Endothelial cell (in vitro differentiated cells): Measurements from ENCODE around the gene FOXL1. TPM values are rescaled to one million over a fixed set of nuclear protein-coding genes. Genes with fewer than 3 reads are reported as not detected.

ENCODE experiments used
- DNase-seq: peaks from one replicate; pipeline ENCODE4 v3.0.0; 2021; ENCODE audit warnings: low spot score
- H3K27ac Mint-ChIP-seq: one replicate; pipeline ENCODE4 v1.8.0; 2021; ENCODE audit warnings: mixed read lengths, inconsistent platforms; ENCODE audit not compliant: unreplicated experiment
- H3K27me3 Mint-ChIP-seq: one replicate; pipeline ENCODE4 v1.8.0; 2021; ENCODE audit warnings: mild to moderate bottlenecking, moderate library complexity, mixed read lengths, inconsistent platforms; ENCODE audit not compliant: unreplicated experiment
- H3K36me3 Mint-ChIP-seq: one replicate; pipeline ENCODE4 v1.8.0; 2021; ENCODE audit warnings: mild to moderate bottlenecking, low read depth, mixed read lengths, inconsistent platforms; ENCODE audit not compliant: unreplicated experiment
- H3K4me1 Mint-ChIP-seq: one replicate; pipeline ENCODE4 v1.8.0; 2021; ENCODE audit warnings: mild to moderate bottlenecking, mixed read lengths, inconsistent platforms; ENCODE audit not compliant: unreplicated experiment
- H3K4me3 Mint-ChIP-seq: one replicate; pipeline ENCODE4 v1.8.0; 2021; ENCODE audit warnings: mild to moderate bottlenecking, mixed read lengths, inconsistent platforms; ENCODE audit not compliant: unreplicated experiment
- H3K9me3 Mint-ChIP-seq: one replicate; pipeline ENCODE4 v1.8.0; 2021; ENCODE audit warnings: mixed read lengths, inconsistent platforms; ENCODE audit not compliant: unreplicated experiment
- CTCF ChIP-seq: fragments of 200-600 bp; sonication (generic); IDR thresholded peaks from one replicate; pipeline ENCODE4 v1.5.0; 2021; ENCODE audit warnings: antibody characterized with exemption; ENCODE audit not compliant: unreplicated experiment
- total RNA-seq: library from RNA; stranded (reverse); fragmentation: NEBNext Ultra II Directional; extraction: Animal tissue kit (Norgen Biotek cat#: 25700); gene quantifications from one replicate; pipeline ENCODE4 v1.2.1, GENCODE V29; 2021; ENCODE audit not compliant: unreplicated experiment

Gene FOXL1
- total RNA-seq, 1 donor from 2014 or later, result 3.4 TPM

- H3K4me3 Mint-ChIP-seq, result no peak overlapping the region
- H3K9me3 Mint-ChIP-seq, result no peaks in the 10 kb centered on the region
- DNase-seq, result no peak
- no peak overlapping the region for H3K27ac Mint-ChIP-seq
- TF ChIP-seq CTCF, result no peak
- H3K36me3 Mint-ChIP-seq, result no peaks in the 10 kb centered on the region
- peaks cover 3% of the 10 kb centered on the region for H3K4me1 Mint-ChIP-seq
- H3K27me3 Mint-ChIP-seq, result peaks cover 2% of the 10 kb centered on the region
Measured at GRCh38 chr16:86618431-86619238, 40.3 kb downstream of the FOXL1 start.

- peaks cover 3% of the 10 kb centered on the region for H3K4me1 Mint-ChIP-seq
- H3K27me3 Mint-ChIP-seq, result peaks cover 2% of the 10 kb centered on the region
- DNase-seq, result no peak
- no peak overlapping the region for H3K27ac Mint-ChIP-seq
- H3K36me3 Mint-ChIP-seq, result no peaks in the 10 kb centered on the region
- no peak for TF ChIP-seq CTCF
- no peak overlapping the region for H3K4me3 Mint-ChIP-seq
- H3K9me3 Mint-ChIP-seq, result no peaks in the 10 kb centered on the region
Measured at GRCh38 chr16:86619239-86619794, 41.0 kb downstream of the FOXL1 start.

- TF ChIP-seq CTCF, result no peak
- H3K9me3 Mint-ChIP-seq, result no peaks in the 10 kb centered on the region
- DNase-seq, result no peak
- no peak overlapping the region for H3K27ac Mint-ChIP-seq
- no peak overlapping the region for H3K4me3 Mint-ChIP-seq
- H3K27me3 Mint-ChIP-seq, result peaks cover 2% of the 10 kb centered on the region
- no peaks in the 10 kb centered on the region for H3K36me3 Mint-ChIP-seq
- peaks cover 3% of the 10 kb centered on the region for H3K4me1 Mint-ChIP-seq
Measured at GRCh38 chr16:86620184-86620583, 41.8 kb downstream of the FOXL1 start.

GRCh38 chr16:86621966-86622365 lies 43.6 kb downstream of the FOXL1 start:
- no peaks in the 10 kb centered on the region for H3K36me3 Mint-ChIP-seq

More at GRCh38 chr16:86621966-86622365, 43.6 kb downstream of the FOXL1 start:
- Mint-ChIP-seq H3K9me3 (no peaks in the 10 kb centered on the region), H3K27me3 (peaks cover 2% of the 10 kb centered on the region), H3K4me3 (no peak overlapping the region), H3K27ac (no peak overlapping the region), H3K4me1 (peaks cover 3% of the 10 kb centered on the region)
- no peak for DNase-seq
- TF ChIP-seq CTCF, result no peak
